OCI-LY1 (cell line): Measurements from ENCODE around the gene IQGAP2.
A peak's percentile ranks its signal among the peaks of the same experiment; 100 is the strongest.

Experiments used
- CTCF ChIP-seq: fragments of 200-600 bp; sonication (generic), shearing (Covaris generic); IDR thresholded peaks from 2 replicates; pipeline ENCODE4 v1.5.1; 2017; ENCODE audit warnings: mild to moderate bottlenecking, antibody characterized with exemption, low read length, moderate library complexity, mixed read lengths
- EZH2 ChIP-seq: fragments of 200-600 bp; sonication (generic), shearing (Covaris generic); IDR thresholded peaks from 2 replicates; pipeline ENCODE4 v1.8.0; 2017; ENCODE audit warnings: borderline replicate concordance, mixed run types, mild to moderate bottlenecking, antibody characterized with exemption, low read length, moderate library complexity, mixed read lengths

GRCh38 chr5:76641514-76642120, 238.5 kb downstream of the IQGAP2 start:
- TF ChIP-seq CTCF = peak; percentile 84
- no peak for TF ChIP-seq EZH2
